ENCODE results near the gene LARGE1.

The LARGE1 gene

DNA sequence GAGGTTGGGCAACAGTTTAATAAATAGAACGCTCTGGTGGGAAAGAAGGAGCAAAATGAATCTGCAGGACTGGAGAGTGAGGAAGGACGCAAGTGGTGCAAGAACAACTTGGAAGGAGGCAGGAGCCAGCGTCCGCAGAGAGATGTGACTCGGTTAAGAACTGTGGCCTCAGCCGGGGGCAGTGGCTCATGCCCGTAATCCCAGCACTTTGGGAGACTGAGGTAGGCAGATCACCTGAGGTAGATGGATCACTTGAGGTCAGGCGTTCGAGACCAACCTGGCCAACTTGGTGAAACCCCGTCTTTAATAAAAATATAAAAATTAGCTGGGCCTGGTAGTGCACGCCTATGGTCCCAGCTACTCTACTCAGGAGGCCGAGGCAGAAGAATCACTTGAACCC is 319.7 kb downstream of the LARGE1 start:
- no peak overlapping the region for H3K14ac ChIP-seq (ENCODE audit: low read length)
- H3K4me1 ChIP-seq (ENCODE audit: control insufficient read depth in 1 of 2, insufficient read depth in 2 of 2, low read length in 2 of 2), result peaks cover 0 to under 1% of the 10 kb centered on the region in 2 experiments
- no CpG with 5 or more reads among the region's 12 CpGs for WGBS (ENCODE audit: extremely low coverage, insufficient coverage, insufficient read length)
- H3K4ac ChIP-seq (ENCODE audit: low read depth, low read length), result no peak overlapping the region
- H3K23ac ChIP-seq (ENCODE audit: low read length), result no peak overlapping the region
- no peak overlapping the region for H3K27ac ChIP-seq (ENCODE audit: low read depth, low read length)
- no peaks in the 10 kb centered on the region for H3K79me1 ChIP-seq (ENCODE audit: low read length)
- H3K4me3 ChIP-seq (ENCODE audit: low read depth, low read length), result no peak overlapping the region
- H4K91ac ChIP-seq (ENCODE audit: low read depth, low read length), result no peak overlapping the region
- no peak overlapping the region for H2AFZ ChIP-seq (ENCODE audit: insufficient read depth, low read length, poor library complexity)
- H3K9ac ChIP-seq (ENCODE audit: low read length), result no peak overlapping the region
- no peak overlapping the region for H2BK120ac ChIP-seq (ENCODE audit: insufficient read depth, low read length, poor library complexity)
- no peak overlapping the region for H2BK12ac ChIP-seq (ENCODE audit: low read length)
- H2BK5ac ChIP-seq (ENCODE audit: low read depth, low read length, poor library complexity), result no peak overlapping the region
- no peak overlapping the region for H3K18ac ChIP-seq (ENCODE audit: low read length)
- no peak overlapping the region for H3K4me2 ChIP-seq (ENCODE audit: low read length)
- H3K9me3 ChIP-seq (ENCODE audit: insufficient read depth, low read depth, low read length), result no peaks in the 10 kb centered on the region
- H4K12ac ChIP-seq (ENCODE audit: low read depth, low read length), result no peak overlapping the region
- no peak overlapping the region for H2AK5ac ChIP-seq (ENCODE audit: low read length)
- peaks cover 0 to 6% of the 10 kb centered on the region in 2 experiments for H3K36me3 ChIP-seq (ENCODE audit: control insufficient read depth in 1 of 2, insufficient read depth in 2 of 2, low read length in 2 of 2)
- no peak for DNase-seq
- no peaks in the 10 kb centered on the region for H3K79me2 ChIP-seq (ENCODE audit: control insufficient read depth, insufficient read depth, low read length, poor library complexity)
- no peak overlapping the region for H4K8ac ChIP-seq (ENCODE audit: low read depth, low read length)
- no peaks in the 10 kb centered on the region for H3K27me3 ChIP-seq (ENCODE audit: insufficient read depth, low read length)

DNA sequence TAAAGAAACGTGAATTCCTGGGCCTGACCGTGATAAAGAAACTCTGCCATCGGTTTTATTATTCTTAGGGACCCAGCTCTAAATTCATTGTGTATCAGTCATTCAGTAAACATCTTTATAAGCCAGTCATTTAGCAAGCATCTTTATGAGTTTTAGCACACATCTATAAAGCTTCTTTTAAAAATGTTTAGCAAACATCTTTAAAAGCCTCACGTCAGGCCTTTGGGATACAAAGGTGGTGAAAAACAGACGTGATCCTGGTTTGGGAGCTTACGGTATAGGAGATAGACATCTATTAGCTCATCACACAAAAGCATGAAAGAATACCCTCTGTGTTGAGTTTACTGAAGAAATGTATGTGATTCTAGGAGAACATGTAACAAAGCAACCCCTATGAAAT is 320.2 kb downstream of the LARGE1 start:
- Histone ChIP-seq H4K91ac (ENCODE audit: low read depth, low read length) (no peak overlapping the region), H2AK5ac (ENCODE audit: low read length) (no peak overlapping the region), H3K14ac (ENCODE audit: low read length) (no peak overlapping the region), H3K79me1 (ENCODE audit: low read length) (no peaks in the 10 kb centered on the region), H3K27me3 (ENCODE audit: insufficient read depth, low read length) (no peaks in the 10 kb centered on the region), H3K23ac (ENCODE audit: low read length) (no peak overlapping the region), H3K9ac (ENCODE audit: low read length) (no peak overlapping the region), H3K9me3 (ENCODE audit: insufficient read depth, low read depth, low read length) (no peaks in the 10 kb centered on the region), H2BK5ac (ENCODE audit: low read depth, low read length, poor library complexity) (no peak overlapping the region), H2AFZ (ENCODE audit: insufficient read depth, low read length, poor library complexity) (no peak overlapping the region), H3K4ac (ENCODE audit: low read depth, low read length) (no peak overlapping the region), H3K4me2 (ENCODE audit: low read length) (no peak overlapping the region), H2BK12ac (ENCODE audit: low read length) (no peak overlapping the region), H3K27ac (ENCODE audit: low read depth, low read length) (no peak overlapping the region), H3K4me3 (ENCODE audit: low read depth, low read length) (no peak overlapping the region), H3K4me1 (ENCODE audit: control insufficient read depth in 1 of 2, insufficient read depth in 2 of 2, low read length in 2 of 2) (no peaks in the 10 kb centered on the region), H3K18ac (ENCODE audit: low read length) (no peak overlapping the region), H2BK120ac (ENCODE audit: insufficient read depth, low read length, poor library complexity) (no peak overlapping the region), H4K8ac (ENCODE audit: low read depth, low read length) (no peak overlapping the region), H3K79me2 (ENCODE audit: control insufficient read depth, insufficient read depth, low read length, poor library complexity) (no peaks in the 10 kb centered on the region), H4K12ac (ENCODE audit: low read depth, low read length) (no peak overlapping the region), H3K36me3 (ENCODE audit: control insufficient read depth in 1 of 2, insufficient read depth in 2 of 2, low read length in 2 of 2) (peaks cover 0 to 6% of the 10 kb centered on the region in 2 experiments)
- DNase-seq, result no peak
- no CpG with 5 or more reads among the region's 6 CpGs for WGBS (ENCODE audit: extremely low coverage, insufficient coverage, insufficient read length)

DNA sequence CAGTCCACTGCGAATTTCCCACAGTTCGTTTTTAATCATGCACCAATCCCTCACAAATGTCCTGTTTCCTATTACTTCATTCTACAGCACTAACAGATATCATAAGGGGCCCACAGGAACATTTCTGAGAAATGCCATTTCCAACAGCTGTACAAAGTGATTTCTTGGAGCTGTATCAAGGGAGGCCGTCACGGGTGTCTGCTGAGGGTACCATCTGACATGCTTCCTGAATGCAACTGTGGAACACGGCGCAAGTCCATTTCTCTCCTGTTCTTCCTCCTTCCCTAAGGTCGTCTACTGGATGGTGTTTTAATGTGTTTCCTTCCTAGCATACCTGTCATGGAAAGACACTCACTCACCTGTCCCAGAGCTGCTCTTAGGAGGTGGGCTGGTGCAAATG is 320.7 kb downstream of the LARGE1 start:
- no peak overlapping the region for H3K27ac ChIP-seq (ENCODE audit: low read depth, low read length)
- DNase-seq, result no peak
- no peak overlapping the region for H3K23ac ChIP-seq (ENCODE audit: low read length)
- H3K79me1 ChIP-seq (ENCODE audit: low read length), result no peaks in the 10 kb centered on the region
- peaks cover 0 to 6% of the 10 kb centered on the region in 2 experiments for H3K36me3 ChIP-seq (ENCODE audit: control insufficient read depth in 1 of 2, insufficient read depth in 2 of 2, low read length in 2 of 2)
- H4K12ac ChIP-seq (ENCODE audit: low read depth, low read length), result no peak overlapping the region
- H3K27me3 ChIP-seq (ENCODE audit: insufficient read depth, low read length), result no peaks in the 10 kb centered on the region
- H3K4ac ChIP-seq (ENCODE audit: low read depth, low read length), result no peak overlapping the region
- H4K91ac ChIP-seq (ENCODE audit: low read depth, low read length), result no peak overlapping the region
- no peak overlapping the region for H2AFZ ChIP-seq (ENCODE audit: insufficient read depth, low read length, poor library complexity)
- no peaks in the 10 kb centered on the region for H3K9me3 ChIP-seq (ENCODE audit: insufficient read depth, low read depth, low read length)
- no CpG with 5 or more reads among the region's 7 CpGs for WGBS (ENCODE audit: extremely low coverage, insufficient coverage, insufficient read length)
- H3K14ac ChIP-seq (ENCODE audit: low read length), result no peak overlapping the region
- H2BK5ac ChIP-seq (ENCODE audit: low read depth, low read length, poor library complexity), result no peak overlapping the region
- no peak overlapping the region for H3K18ac ChIP-seq (ENCODE audit: low read length)
- H3K4me2 ChIP-seq (ENCODE audit: low read length), result no peak overlapping the region
- H3K4me3 ChIP-seq (ENCODE audit: low read depth, low read length), result no peak overlapping the region
- no peak overlapping the region for H4K8ac ChIP-seq (ENCODE audit: low read depth, low read length)
- no peak overlapping the region for H3K9ac ChIP-seq (ENCODE audit: low read length)
- no peak overlapping the region for H2AK5ac ChIP-seq (ENCODE audit: low read length)
- no peak overlapping the region for H2BK12ac ChIP-seq (ENCODE audit: low read length)
- no peaks in the 10 kb centered on the region for H3K4me1 ChIP-seq (ENCODE audit: control insufficient read depth in 1 of 2, insufficient read depth in 2 of 2, low read length in 2 of 2)
- no peaks in the 10 kb centered on the region for H3K79me2 ChIP-seq (ENCODE audit: control insufficient read depth, insufficient read depth, low read length, poor library complexity)
- no peak overlapping the region for H2BK120ac ChIP-seq (ENCODE audit: insufficient read depth, low read length, poor library complexity)

DNA sequence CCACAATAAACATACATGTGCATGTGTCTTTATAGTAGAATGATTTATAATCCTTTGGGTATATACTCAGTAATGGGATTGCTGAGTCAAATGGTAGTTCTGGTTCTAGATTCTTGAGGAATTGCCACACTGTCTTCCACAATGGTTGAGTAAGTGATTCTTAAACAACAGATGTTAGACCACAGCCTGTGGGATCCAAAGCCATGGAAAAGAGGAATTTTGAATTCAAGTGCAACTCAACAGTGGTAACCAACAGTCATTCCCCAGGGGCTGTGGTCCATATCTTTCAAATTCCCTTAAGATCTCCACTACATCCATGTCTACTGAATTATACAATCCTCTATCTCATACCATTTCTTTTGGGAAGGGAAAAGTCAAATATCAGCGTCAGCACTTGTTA is 321.5 kb downstream of the LARGE1 start:
- no peak overlapping the region for H4K91ac ChIP-seq (ENCODE audit: low read depth, low read length)
- H3K18ac ChIP-seq (ENCODE audit: low read length), result no peak overlapping the region
- no peak for DNase-seq
- no peak overlapping the region for H2BK12ac ChIP-seq (ENCODE audit: low read length)
- no peaks in the 10 kb centered on the region for H3K79me1 ChIP-seq (ENCODE audit: low read length)
- H3K9ac ChIP-seq (ENCODE audit: low read length), result no peak overlapping the region
- H3K4me1 ChIP-seq (ENCODE audit: control insufficient read depth in 1 of 2, insufficient read depth in 2 of 2, low read length in 2 of 2), result no peaks in the 10 kb centered on the region
- H3K9me3 ChIP-seq (ENCODE audit: insufficient read depth, low read depth, low read length), result no peaks in the 10 kb centered on the region
- no peak overlapping the region for H2BK5ac ChIP-seq (ENCODE audit: low read depth, low read length, poor library complexity)
- no peak overlapping the region for H3K4ac ChIP-seq (ENCODE audit: low read depth, low read length)
- no peak overlapping the region for H3K23ac ChIP-seq (ENCODE audit: low read length)
- no peak overlapping the region for H4K8ac ChIP-seq (ENCODE audit: low read depth, low read length)
- WGBS (ENCODE audit: extremely low coverage, insufficient coverage, insufficient read length), result no CpG with 5 or more reads among the region's 1 CpG
- no peak overlapping the region for H3K27ac ChIP-seq (ENCODE audit: low read depth, low read length)
- H3K27me3 ChIP-seq (ENCODE audit: insufficient read depth, low read length), result no peaks in the 10 kb centered on the region
- no peak overlapping the region for H3K4me2 ChIP-seq (ENCODE audit: low read length)
- no peak overlapping the region for H3K14ac ChIP-seq (ENCODE audit: low read length)
- H2BK120ac ChIP-seq (ENCODE audit: insufficient read depth, low read length, poor library complexity), result no peak overlapping the region
- H2AFZ ChIP-seq (ENCODE audit: insufficient read depth, low read length, poor library complexity), result no peak overlapping the region
- no peak overlapping the region for H2AK5ac ChIP-seq (ENCODE audit: low read length)
- no peak overlapping the region for H3K4me3 ChIP-seq (ENCODE audit: low read depth, low read length)
- peaks cover 0 to 6% of the 10 kb centered on the region in 2 experiments for H3K36me3 ChIP-seq (ENCODE audit: control insufficient read depth in 1 of 2, insufficient read depth in 2 of 2, low read length in 2 of 2)
- H4K12ac ChIP-seq (ENCODE audit: low read depth, low read length), result no peak overlapping the region
- H3K79me2 ChIP-seq (ENCODE audit: control insufficient read depth, insufficient read depth, low read length, poor library complexity), result no peaks in the 10 kb centered on the region
